GM10248 (cell line): ENCODE data around the gene GREM2.

Source experiments
- CTCF ChIA-PET: fragments of 300-600 bp; sonication (Branson Sonifier 250); formaldehyde crosslinking; extraction: SDS; loops from one replicate; lab custom pipeline; 2021; ENCODE audit warnings: antibody characterized with exemption; lab: Yijun Ruan, JAX
- POLR2A ChIA-PET: fragments of 350-650 bp; sonication (Branson Sonifier 250); formaldehyde crosslinking; extraction: SDS; loops from one replicate; lab custom pipeline; 2020; ENCODE audit warnings: antibody characterized with exemption; lab: Yijun Ruan, JAX
- DNase-seq: peaks from one replicate; pipeline ENCODE4 v3.0.0; 2012; ENCODE audit errors: extremely low spot score
- CTCF ChIP-seq: IDR thresholded peaks from 2 replicates; pipeline ENCODE4 v1.5.1; 2012; ENCODE audit warnings: mild to moderate bottlenecking, low read depth; ENCODE audit errors: extremely low read depth, missing control alignments, control extremely low read depth

GREM2 gene

GRCh38 chr1:240516069-240516468 is 95.9 kb downstream of the GREM2 start:
- no peak for DNase-seq
- no peak for TF ChIP-seq CTCF
- ChIA-PET POLR2A (no interaction called here), CTCF (no interaction called here)

- TF ChIP-seq CTCF: no peak
- POLR2A ChIA-PET: no interaction called here
- CTCF ChIA-PET: no interaction called here
- no peak for DNase-seq
These were observed 96.5 kb downstream of the GREM2 start for GRCh38 chr1:240515505-240515904.

GRCh38 chr1:240511789-240512188 is 100.2 kb downstream of the GREM2 start:
- TF ChIP-seq CTCF: no peak
- DNase-seq: no peak
- CTCF ChIA-PET: no interaction called here
- POLR2A ChIA-PET: no interaction called here

GRCh38 chr1:240508950-240509349 is 103.0 kb downstream of the GREM2 start:
- CTCF ChIA-PET: no interaction called here
- no peak for TF ChIP-seq CTCF
- POLR2A ChIA-PET: no interaction called here
- no peak for DNase-seq

- no peak for DNase-seq
- ChIA-PET POLR2A (no interaction called here), CTCF (no interaction called here)
- no peak for TF ChIP-seq CTCF
These were observed 103.8 kb downstream of the GREM2 start for GRCh38 chr1:240508201-240508600.

- DNase-seq: no peak
- ChIA-PET CTCF (no interaction called here), POLR2A (no interaction called here)
- no peak for TF ChIP-seq CTCF
These were observed 105.8 kb downstream of the GREM2 start for GRCh38 chr1:240506176-240506575.

- ChIA-PET CTCF (interaction anchor here (0.7 kb wide), 1 partner anchor 32 kb away, joined by 3 read pairs; no protein-coding TSS in a partner anchor), POLR2A (no interaction called here)
- no peak for TF ChIP-seq CTCF
- no peak for DNase-seq
These were observed 108.4 kb downstream of the GREM2 start for GRCh38 chr1:240503558-240503957.
